ENCODE measurements around the gene ZBTB7B. TPM values are rescaled to one million over a fixed set of nuclear protein-coding genes. Genes with fewer than 3 reads are reported as not detected.
"Not testable (repeated sequence)": the region's sequence is repeated elsewhere in the genome, so short reads cannot be mapped to it uniquely, and the experiment has no call there.

The ZBTB7B gene
- polyA plus RNA-seq, 1 experiment, result 8.7 TPM

DNA sequence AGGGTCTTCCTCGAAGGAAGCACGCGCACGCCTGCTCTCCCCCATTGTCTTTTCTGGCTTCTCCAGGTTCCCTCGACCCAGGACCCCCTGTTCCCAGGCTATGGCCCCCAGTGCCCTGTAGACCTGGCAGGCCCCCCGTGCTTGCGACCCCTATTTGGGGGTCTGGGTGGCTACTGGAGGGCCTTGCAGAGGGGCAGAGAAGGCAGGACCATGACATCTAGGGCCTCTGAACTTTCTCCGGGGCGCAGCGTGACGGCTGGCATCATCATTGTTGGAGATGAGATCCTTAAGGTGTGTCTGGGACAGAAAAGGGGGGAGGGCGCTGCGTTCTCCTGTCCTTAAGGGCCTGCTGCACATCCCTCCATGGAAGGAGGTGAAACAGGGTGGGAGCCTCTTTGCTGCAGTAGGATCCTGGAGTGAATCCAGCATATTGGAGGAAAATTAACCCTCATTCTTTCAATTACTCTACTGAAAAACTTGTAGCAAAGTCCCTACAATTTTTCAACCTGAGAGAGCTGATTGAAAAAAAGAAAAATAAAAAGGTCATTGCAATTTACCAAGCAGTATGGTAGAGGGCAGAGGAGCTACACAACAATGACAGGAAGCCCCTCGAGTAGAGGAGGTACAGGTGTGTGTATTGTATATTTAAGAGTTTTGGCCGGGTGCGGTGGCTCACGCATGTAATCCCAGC, 18.7 kb upstream of the ZBTB7B start:
- Histone ChIP-seq H3K27ac (ENCODE audit: low read depth, low read length) (no peak overlapping the region), H3K4me3 (ENCODE audit: low read depth, low read length) (peak overlapping the region; percentile 86), H3K27me3 (ENCODE audit: control insufficient read depth, insufficient read depth, low read length) (no peaks in the 10 kb centered on the region), H3K9me3 (ENCODE audit: control insufficient read depth, insufficient read depth, low read length) (no peaks in the 10 kb centered on the region)
- no peak for DNase-seq (ENCODE audit: low read depth, low spot score)
- ChIA-PET POLR2A (interaction anchor here (0.7 to 1.6 kb wide), 3 partner anchors 8 to 13 kb away, joined by 5 to 10 read pairs (median 10); partner anchors contain the start of gene SHC1), CTCF (interaction anchor here (0.6 to 3.3 kb wide), 8 partner anchors 9 to 658 kb away, joined by 3 to 27 read pairs (median 6); partner anchors contain the start of gene LENEP)
- TF ChIP-seq CTCF (IDR thresholded peaks at IDR 0.05; ENCODE audit: low read depth, low read length), result no peak

DNA sequence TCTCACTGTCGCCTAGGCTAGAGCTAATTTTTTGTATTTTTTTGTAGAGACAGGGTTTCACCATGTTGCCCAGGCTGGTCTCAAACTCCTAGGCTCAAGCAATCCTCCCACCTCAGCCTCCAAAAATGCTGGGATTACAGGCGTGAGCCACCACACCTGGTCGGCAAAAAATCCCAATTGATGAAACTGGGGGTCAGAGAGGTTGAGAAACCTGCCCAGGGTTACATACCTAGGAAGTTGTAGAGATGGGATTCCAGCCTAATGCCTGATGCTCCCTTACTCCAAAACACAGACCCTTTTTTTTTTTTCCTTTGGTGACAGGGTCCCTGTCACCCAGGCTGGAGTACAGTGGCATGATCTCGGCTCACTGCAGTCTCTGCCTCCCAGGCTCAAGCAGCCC, 15.9 kb upstream of the ZBTB7B start:
- DNase-seq (ENCODE audit: low read depth, low spot score); H3K9me3 ChIP-seq (ENCODE audit: control insufficient read depth, insufficient read depth, low read length); H3K4me3 ChIP-seq (ENCODE audit: low read depth, low read length); POLR2A ChIA-PET; H3K27me3 ChIP-seq (ENCODE audit: control insufficient read depth, insufficient read depth, low read length); H3K27ac ChIP-seq (ENCODE audit: low read depth, low read length): not testable (repeated sequence)
- CTCF ChIA-PET, result interaction anchor here (0.6 to 1.4 kb wide), 4 partner anchors 9 to 31 kb away, joined by 3 to 10 read pairs (median 4); no protein-coding TSS in a partner anchor

- POLR2A ChIA-PET, result interaction anchor here (0.6 kb wide), 1 partner anchor 8 kb away, joined by 7 read pairs; no protein-coding TSS in a partner anchor
These were observed 15.3 kb upstream of the ZBTB7B start for GRCh38 chr1:154987326-154987725.

GRCh38 chr1:154988058-154988954, 14.3 kb upstream of the ZBTB7B start:
- CTCF ChIA-PET, result interaction anchor here (1.5 to 1.7 kb wide), 2 partner anchors 11 to 74 kb away, joined by 6 to 8 read pairs; no protein-coding TSS in a partner anchor
- no peak for DNase-seq (ENCODE audit: low read depth, low spot score)
- 0 out of 2 replicates have a peak, but pooled peaks have one; percentile 1 for TF ChIP-seq CTCF (IDR thresholded peaks at IDR 0.05; ENCODE audit: low read depth, low read length)

More at GRCh38 chr1:154987326-154987725, 15.3 kb upstream of the ZBTB7B start:
- TF ChIP-seq CTCF (IDR thresholded peaks at IDR 0.05; ENCODE audit: low read depth, low read length), result no peak
- CTCF ChIA-PET, result interaction anchor here (0.8 to 1.5 kb wide), 3 partner anchors 8 to 75 kb away, joined by 3 to 10 read pairs (median 6); no protein-coding TSS in a partner anchor
- DNase-seq (ENCODE audit: low read depth, low spot score), result no peak
- Histone ChIP-seq H3K27ac (ENCODE audit: low read depth, low read length) (no peak overlapping the region), H3K9me3 (ENCODE audit: control insufficient read depth, insufficient read depth, low read length) (no peaks in the 10 kb centered on the region), H3K27me3 (ENCODE audit: control insufficient read depth, insufficient read depth, low read length) (no peaks in the 10 kb centered on the region), H3K4me3 (ENCODE audit: low read depth, low read length) (no peak overlapping the region)

DNA sequence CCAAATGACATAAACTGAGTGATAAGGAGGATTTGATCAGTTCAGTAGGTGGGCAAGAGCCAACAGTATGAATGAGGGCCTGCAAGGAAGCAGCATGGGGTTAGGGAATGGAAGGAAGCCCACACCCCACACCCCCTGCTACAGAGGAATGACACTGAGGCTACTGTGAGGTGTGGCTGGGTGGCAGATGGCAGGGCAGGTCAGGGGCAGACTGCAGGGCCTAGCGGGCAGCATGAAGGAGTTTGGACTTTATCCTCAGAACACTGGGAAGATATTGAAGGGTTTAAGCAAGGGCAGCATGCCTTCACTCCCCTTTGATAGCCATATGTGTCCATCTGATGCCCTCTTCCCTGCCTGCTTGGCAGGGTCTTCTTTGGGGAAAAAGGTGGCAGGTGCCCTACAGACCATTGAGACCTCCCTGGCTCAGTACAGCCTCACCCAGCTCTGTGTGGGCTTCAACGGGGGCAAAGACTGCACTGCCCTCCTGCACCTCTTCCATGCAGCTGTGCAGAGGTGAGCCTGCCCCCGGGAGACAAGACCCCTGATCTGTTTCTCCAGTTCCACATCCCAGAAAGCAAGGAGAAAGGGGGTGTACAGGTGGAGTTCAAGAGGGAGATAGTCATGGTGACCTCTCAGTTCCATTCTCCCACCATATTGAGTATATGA, 13.3 kb upstream of the ZBTB7B start:
- Histone ChIP-seq H3K27me3 (ENCODE audit: control insufficient read depth, insufficient read depth, low read length) (no peaks in the 10 kb centered on the region), H3K9me3 (ENCODE audit: control insufficient read depth, insufficient read depth, low read length) (no peaks in the 10 kb centered on the region), H3K4me3 (ENCODE audit: low read depth, low read length) (no peak overlapping the region), H3K27ac (ENCODE audit: low read depth, low read length) (no peak overlapping the region)
- POLR2A ChIA-PET, result no interaction called here
- no peak for DNase-seq (ENCODE audit: low read depth, low spot score)
- no peak for TF ChIP-seq CTCF (IDR thresholded peaks at IDR 0.05; ENCODE audit: low read depth, low read length)
- CTCF ChIA-PET, result interaction anchor here (1.7 kb wide), 1 partner anchor 10 kb away, joined by 8 read pairs; no protein-coding TSS in a partner anchor

More at GRCh38 chr1:154988058-154988954, 14.3 kb upstream of the ZBTB7B start:
- H3K27ac ChIP-seq (ENCODE audit: low read depth, low read length), result no peak overlapping the region
- H3K27me3 ChIP-seq (ENCODE audit: control insufficient read depth, insufficient read depth, low read length), result no peaks in the 10 kb centered on the region
- POLR2A ChIA-PET, result interaction anchor here (0.6 kb wide), 1 partner anchor 7 kb away, joined by 7 read pairs; no protein-coding TSS in a partner anchor
- no peaks in the 10 kb centered on the region for H3K9me3 ChIP-seq (ENCODE audit: control insufficient read depth, insufficient read depth, low read length)
- no peak overlapping the region for H3K4me3 ChIP-seq (ENCODE audit: low read depth, low read length)

Measured in AG04450 (cell line).